Measurements from ENCODE around the gene USP49. TPM values are rescaled to one million over a fixed set of nuclear protein-coding genes. Genes with fewer than 3 reads are reported as not detected.

The USP49 gene
- total RNA-seq, 2 experiments from 2014 or later: 9.0 to 17.8 TPM

DNA sequence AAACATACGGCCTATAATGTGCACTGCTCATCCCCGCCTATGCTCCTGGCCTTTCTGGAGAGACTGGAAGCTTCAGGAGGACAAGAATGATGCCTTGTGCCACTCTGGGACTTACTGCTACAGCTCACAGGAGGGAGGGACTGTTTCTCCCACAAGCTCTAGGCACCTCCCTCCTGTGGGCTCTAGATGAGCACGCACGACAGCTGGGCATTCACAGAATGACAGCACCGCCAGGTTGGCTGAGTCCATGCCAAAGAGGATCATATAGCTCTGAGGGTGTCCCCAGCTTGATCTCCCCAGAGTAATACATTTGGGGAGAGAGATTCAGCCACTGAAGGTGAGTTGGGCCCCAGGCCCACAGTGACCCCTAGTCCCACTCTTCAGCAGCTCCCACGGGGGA lies 137.9 kb downstream of the USP49 start:
- DNase-seq (ENCODE audit: low spot score): no peak
- peaks cover 11% of the 10 kb centered on the region for H3K4me1 ChIP-seq (ENCODE audit: insufficient read depth, low read length, poor library complexity, severe bottlenecking)
- TF ChIP-seq CTCF (conservative IDR thresholded peaks at IDR 0.05; ENCODE audit: low read length) (no peak), EZH2phosphoT487 (IDR thresholded peaks at IDR 0.05; ENCODE audit: borderline replicate concordance, low read depth, low read length) (no peak)
- no peaks in the 10 kb centered on the region for H3K9me3 ChIP-seq (ENCODE audit: low read length)
- no peaks in the 10 kb centered on the region for H4K20me1 ChIP-seq (ENCODE audit: insufficient read depth, low read length)
- POLR2A ChIA-PET: no interaction called here
- H2AFZ ChIP-seq (ENCODE audit: low read length): no peak overlapping the region
- H3K36me3 ChIP-seq (ENCODE audit: insufficient read depth, low read length): no peaks in the 10 kb centered on the region
- H3K4me3 ChIP-seq (ENCODE audit: low read depth, low read length, poor library complexity, severe bottlenecking): no peak overlapping the region
- intact Hi-C loops (cut with micrococcal nuclease; ENCODE audit: unreplicated experiment): no loop called here
- no peaks in the 10 kb centered on the region for H3K9me2 ChIP-seq (ENCODE audit: insufficient read depth, low read length)
- no peaks in the 10 kb centered on the region for H3K79me2 ChIP-seq (ENCODE audit: insufficient read depth, low read depth, low read length)
- CTCF ChIA-PET (ENCODE audit: unreplicated experiment): interaction anchor here (0.6 kb wide), 2 partner anchors 21 to 75 kb away, joined by 3 to 9 read pairs; no protein-coding TSS in a partner anchor
- H3K4me2 ChIP-seq (ENCODE audit: low read length): no peak overlapping the region
- no TSS peak for BruUV-seq (replicated peaks)
- no peak overlapping the region for H3K27ac ChIP-seq (ENCODE audit: low read depth, low read length, poor library complexity, severe bottlenecking)

DNA sequence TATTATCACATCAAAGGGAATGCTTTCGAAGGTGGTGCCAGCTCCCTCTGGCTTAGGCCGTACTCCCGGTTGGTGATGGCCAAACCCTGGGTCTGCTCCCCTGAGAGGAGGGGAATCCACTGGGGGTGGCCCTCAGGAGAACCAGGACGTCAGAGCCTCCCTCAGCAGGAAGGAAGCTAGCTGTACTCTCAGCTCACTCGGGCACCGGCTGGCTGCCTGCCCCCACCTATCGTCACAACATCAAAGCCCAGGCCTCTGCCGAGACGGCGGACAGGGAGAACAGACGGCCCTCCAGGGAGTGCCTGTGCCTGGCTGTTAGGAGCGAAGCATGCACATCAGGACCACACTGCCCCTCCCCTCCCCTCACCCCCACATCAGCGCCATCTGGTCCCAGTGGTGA lies 138.8 kb downstream of the USP49 start:
- DNase-seq (ENCODE audit: low spot score): no peak
- H3K4me1 ChIP-seq (ENCODE audit: insufficient read depth, low read length, poor library complexity, severe bottlenecking): peaks cover 11% of the 10 kb centered on the region
- no peak for TF ChIP-seq EZH2phosphoT487 (IDR thresholded peaks at IDR 0.05; ENCODE audit: borderline replicate concordance, low read depth, low read length)
- TF ChIP-seq CTCF (conservative IDR thresholded peaks at IDR 0.05; ENCODE audit: low read length): no peak
- no peaks in the 10 kb centered on the region for H3K79me2 ChIP-seq (ENCODE audit: insufficient read depth, low read depth, low read length)
- no peak overlapping the region for H3K4me2 ChIP-seq (ENCODE audit: low read length)
- CTCF ChIA-PET (ENCODE audit: unreplicated experiment): no interaction called here
- H3K4me3 ChIP-seq (ENCODE audit: low read depth, low read length, poor library complexity, severe bottlenecking): no peak overlapping the region
- H3K36me3 ChIP-seq (ENCODE audit: insufficient read depth, low read length): no peaks in the 10 kb centered on the region
- no peaks in the 10 kb centered on the region for H3K9me2 ChIP-seq (ENCODE audit: insufficient read depth, low read length)
- H3K9me3 ChIP-seq (ENCODE audit: low read length): no peaks in the 10 kb centered on the region
- H2AFZ ChIP-seq (ENCODE audit: low read length): no peak overlapping the region
- POLR2A ChIA-PET: no interaction called here
- H4K20me1 ChIP-seq (ENCODE audit: insufficient read depth, low read length): no peaks in the 10 kb centered on the region
- no TSS peak for BruUV-seq (replicated peaks)
- no peak overlapping the region for H3K27ac ChIP-seq (ENCODE audit: low read depth, low read length, poor library complexity, severe bottlenecking)
- intact Hi-C loops (cut with micrococcal nuclease; ENCODE audit: unreplicated experiment): no loop called here

DNA sequence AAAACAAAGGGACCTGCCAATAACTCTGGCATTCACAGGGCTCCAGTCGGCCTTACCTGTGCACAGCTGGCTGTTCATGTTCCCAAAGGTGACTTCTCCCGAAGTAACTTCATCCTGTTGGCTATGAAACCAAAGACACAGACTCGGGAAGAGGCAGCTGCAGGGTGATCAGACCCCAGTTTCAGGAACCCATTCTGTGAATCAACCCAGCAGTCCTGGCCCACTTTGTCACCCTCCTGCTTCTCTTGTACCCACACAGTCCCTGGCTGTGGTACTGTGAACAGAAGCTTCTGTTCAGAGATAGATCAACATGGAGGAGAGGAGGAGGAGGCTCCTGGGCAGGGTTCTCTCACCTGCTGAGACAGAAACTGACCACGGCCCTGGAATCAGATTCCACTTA lies 139.3 kb downstream of the USP49 start:
- H3K27ac ChIP-seq (ENCODE audit: low read depth, low read length, poor library complexity, severe bottlenecking): no peak overlapping the region
- H3K4me2 ChIP-seq (ENCODE audit: low read length): no peak overlapping the region
- H3K4me1 ChIP-seq (ENCODE audit: insufficient read depth, low read length, poor library complexity, severe bottlenecking): peaks cover 11% of the 10 kb centered on the region
- no peak overlapping the region for H2AFZ ChIP-seq (ENCODE audit: low read length)
- BruUV-seq (replicated peaks): no TSS peak
- H3K36me3 ChIP-seq (ENCODE audit: insufficient read depth, low read length): no peaks in the 10 kb centered on the region
- no peak for DNase-seq (ENCODE audit: low spot score)
- H3K9me2 ChIP-seq (ENCODE audit: insufficient read depth, low read length): no peaks in the 10 kb centered on the region
- CTCF ChIA-PET (ENCODE audit: unreplicated experiment): no interaction called here
- intact Hi-C loops (cut with micrococcal nuclease; ENCODE audit: unreplicated experiment): no loop called here
- no peaks in the 10 kb centered on the region for H3K9me3 ChIP-seq (ENCODE audit: low read length)
- POLR2A ChIA-PET: no interaction called here
- H3K4me3 ChIP-seq (ENCODE audit: low read depth, low read length, poor library complexity, severe bottlenecking): no peak overlapping the region
- H4K20me1 ChIP-seq (ENCODE audit: insufficient read depth, low read length): no peaks in the 10 kb centered on the region
- H3K79me2 ChIP-seq (ENCODE audit: insufficient read depth, low read depth, low read length): no peaks in the 10 kb centered on the region
- TF ChIP-seq CTCF (conservative IDR thresholded peaks at IDR 0.05; ENCODE audit: low read length) (no peak), EZH2phosphoT487 (IDR thresholded peaks at IDR 0.05; ENCODE audit: borderline replicate concordance, low read depth, low read length) (no peak)

All from OCI-LY7 (cell line).